GM21390 (cell line): ENCODE data around the gene ADGRA1.
"Not testable (repeated sequence)": the region's sequence is repeated elsewhere in the genome, so short reads cannot be mapped to it uniquely, and the experiment has no call there.

ENCODE experiments used
- ATAC-seq: cut with Tn5 transposase; IDR thresholded peaks from one replicate; pipeline ENCODE4 v1.9.1; 2021; ENCODE audit not compliant: unreplicated experiment

ADGRA1 gene

DNA sequence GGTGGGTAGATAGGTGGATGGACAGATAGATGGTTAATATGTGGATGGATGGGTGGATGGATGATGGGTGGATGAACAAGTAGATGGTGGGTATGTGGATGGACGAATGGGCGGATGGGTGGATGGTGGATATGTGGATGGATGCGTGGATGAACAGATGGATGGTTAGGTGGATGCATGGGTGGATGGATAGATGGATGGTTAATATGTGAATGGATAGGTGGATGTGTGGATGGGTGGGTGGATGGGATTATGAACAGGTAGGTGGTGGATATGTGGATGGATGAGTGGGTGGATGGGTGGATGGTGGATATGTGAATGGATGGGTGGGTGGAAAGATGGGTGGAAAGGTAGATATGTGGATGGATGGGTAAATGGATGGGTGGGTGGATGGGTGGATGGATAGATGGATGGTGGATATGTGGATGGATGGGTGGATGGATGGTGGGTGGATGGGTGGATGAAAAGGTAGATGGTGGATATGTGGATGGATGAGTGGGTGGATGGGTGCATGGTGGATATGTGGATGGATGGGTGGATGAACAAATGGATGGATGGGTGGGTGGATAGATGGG is 87.1 kb downstream of the ADGRA1 start:
- no peak for ATAC-seq

GRCh38 chr10:133175624-133176023 is 87.9 kb downstream of the ADGRA1 start:
- not testable (repeated sequence) for ATAC-seq

DNA sequence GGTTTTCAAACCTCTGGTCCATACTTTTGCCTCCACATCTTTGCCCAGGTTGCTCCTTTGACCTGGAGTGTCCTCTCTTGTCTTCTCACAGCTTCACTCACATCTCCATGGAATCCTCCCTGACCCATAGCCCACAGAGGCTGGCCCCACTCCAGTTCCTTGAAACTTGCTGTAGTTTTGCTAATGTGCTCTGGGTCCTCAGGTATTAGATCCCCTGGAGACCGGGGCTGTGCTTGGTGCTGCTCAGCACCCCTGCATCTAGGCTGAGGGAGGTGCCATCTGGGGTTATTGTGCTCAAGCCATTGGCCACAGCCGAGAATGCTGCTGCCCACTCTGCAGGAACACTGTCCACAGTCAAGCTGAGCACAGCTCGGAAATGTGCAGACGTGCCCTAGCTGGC is 88.8 kb downstream of the ADGRA1 start:
- ATAC-seq, result no peak

DNA sequence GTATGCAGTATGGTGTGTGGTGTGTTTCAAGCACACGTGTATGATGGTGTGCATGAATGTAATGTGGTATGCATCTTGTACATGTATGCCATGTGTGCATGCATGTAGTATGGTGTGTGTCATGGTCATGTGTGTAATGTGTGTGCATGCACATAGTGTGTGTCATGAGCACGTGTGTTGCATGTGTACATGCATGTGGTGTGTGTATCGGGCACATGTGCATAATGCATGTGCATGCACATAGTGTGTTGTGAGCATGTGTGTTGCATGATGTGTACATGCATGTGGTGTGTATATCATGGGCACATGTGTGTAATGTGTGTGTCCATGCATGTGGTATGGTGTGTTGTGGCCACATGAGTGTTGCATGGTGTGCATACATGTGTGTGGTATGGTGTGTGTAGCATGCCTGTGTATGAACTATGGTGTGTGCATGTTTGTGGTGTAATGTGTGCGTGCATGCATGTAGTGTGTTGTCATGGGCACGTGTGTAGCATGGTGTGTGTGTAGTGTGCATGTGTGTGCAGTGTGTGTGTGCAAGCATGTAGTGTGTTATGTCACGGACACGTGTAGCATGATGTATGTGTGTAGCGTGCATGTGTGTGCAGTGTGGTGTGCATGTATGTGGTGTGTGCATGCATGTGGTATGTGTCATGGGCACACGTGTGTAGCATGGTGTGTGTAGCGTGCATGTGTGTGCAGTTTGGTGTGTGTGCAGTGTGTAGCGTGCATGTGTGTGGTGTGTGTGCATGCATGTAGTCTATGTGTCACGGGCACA is 89.8 kb downstream of the ADGRA1 start:
- no peak for ATAC-seq

DNA sequence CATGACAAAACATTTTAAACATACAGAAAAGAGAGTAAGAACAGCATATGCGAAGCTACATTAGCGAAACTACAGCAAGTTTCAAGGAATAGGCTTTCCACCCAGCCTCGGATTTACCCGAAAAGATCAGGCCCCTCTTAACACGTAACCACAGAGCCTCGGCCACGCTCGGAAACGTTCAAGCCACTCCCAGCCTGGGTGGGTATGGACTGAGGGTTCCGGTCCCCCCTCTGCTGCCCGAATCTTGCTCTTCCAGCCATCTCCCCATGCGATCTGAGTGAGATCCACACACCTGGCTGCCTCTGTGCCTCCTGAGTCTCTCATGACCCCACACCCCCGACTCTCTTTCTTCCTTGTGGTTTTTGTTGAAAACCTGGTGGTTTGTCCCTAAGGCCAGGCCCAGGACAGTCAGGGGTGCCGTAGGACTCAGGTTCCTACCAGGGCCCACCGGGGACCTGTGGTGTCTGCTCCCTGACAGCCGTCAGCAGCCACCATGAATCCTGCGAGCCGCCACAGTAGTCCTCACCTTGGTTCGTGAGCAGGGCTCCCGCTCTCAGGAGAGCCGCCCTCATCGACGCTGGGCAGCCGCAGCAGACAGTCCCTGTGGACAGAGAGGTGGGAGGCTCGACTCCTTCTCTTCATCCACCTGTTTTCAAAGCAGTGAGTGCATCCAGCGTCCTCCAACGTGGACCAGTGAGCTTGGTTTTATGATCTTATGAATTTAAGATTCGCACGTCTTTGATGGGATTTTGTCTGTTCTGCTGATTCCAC is 90.8 kb downstream of the ADGRA1 start:
- ATAC-seq, result no peak

DNA sequence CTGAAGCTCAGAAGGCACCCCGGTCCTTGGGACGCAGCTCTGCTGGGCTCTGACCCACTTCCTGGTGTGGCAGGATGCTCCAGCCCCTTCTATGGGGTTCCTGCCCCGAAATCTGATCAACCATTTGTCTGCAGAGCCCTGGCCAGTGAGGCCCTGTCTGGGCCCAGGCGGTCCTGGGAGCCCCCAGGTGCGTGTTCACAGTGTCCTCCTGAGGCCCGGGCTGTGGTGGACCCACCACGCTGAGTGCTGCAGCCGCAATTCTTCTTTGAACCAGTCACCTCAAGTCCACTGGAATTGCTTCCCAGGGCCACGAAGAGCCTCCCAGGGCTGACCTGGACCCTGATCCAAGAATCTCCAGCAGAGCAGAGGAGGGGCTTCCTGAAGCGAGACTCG is 91.4 kb downstream of the ADGRA1 start:
- ATAC-seq, result no peak

DNA sequence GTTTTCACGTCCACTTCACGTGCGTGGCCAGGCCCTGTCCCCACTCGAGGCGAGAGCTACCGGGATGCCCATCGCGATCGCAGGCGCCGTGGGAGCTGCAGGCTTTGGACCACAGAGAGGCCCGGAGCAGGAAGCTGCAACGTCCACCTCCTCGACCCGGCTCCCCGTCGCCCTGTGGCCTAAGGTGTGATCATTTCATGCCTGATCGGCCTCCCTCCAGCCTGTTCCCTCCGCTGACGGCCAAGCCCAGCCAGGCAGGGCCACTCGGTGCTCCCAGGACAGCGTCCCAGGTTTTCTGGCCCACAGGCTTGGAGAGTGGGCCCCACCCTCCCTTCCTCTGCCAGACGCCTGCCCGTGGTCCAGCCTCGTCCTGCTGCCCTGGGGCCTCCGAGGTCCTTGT is 91.9 kb downstream of the ADGRA1 start:
- ATAC-seq, result no peak

DNA sequence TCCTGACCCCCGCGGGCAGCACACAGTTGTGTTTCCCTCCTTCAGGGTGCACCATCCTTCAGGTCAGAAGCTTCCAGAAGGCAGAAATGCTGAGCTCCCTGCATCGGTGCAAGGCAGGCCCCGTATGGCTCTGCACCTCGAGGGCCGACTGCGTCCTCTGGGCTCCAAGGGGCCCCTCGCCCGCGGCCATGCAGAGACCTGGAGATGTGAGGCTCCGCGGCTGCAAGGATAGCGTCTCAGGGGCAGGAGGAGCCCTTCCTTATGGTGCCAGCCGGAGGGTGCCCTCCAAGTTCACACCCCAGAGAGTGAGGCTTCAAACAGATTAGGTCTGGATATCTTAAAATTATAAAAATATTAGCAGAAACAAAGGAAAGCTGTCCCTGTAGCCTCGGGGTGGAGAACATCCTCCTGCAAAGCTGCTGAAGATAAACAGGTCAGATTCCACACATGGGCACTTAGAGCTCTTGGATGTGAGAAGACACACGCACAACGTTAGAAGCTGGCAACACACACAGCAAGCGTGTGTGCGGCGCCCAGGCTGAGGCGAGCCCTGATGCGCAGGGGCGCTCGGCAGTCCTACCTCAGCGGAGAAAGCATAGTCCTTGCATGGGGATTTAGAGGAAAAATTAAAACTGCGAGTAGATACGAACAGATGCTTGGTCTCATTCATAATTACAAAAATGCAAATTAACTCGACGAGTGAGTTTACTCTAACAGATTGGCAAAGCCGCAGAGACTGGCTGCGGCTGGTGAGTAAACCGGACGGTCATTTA is 92.7 kb downstream of the ADGRA1 start:
- ATAC-seq, result no peak

- no peak for ATAC-seq
These were observed 93.4 kb downstream of the ADGRA1 start for GRCh38 chr10:133180965-133181639.
